Suprapubic skin (tissue), 3 donors: ENCODE data around the gene UBE2B.

ENCODE experiments used
- CTCF ChIP-seq, 2 donors: fragments of 200-600 bp in 1 of 2; fragments of 450-650 bp in 1 of 2; sonication (generic) in 1 of 2; IDR thresholded peaks; one replicate each; pipeline ENCODE4 v1.5.1; 2016 to 2019; ENCODE audit warnings: antibody characterized with exemption in 2 of 2, mild to moderate bottlenecking in 1 of 2, moderate library complexity in 1 of 2
- EP300 ChIP-seq: sonication (generic); formaldehyde crosslinking; IDR thresholded peaks from one replicate; pipeline ENCODE4 v1.6.1; 2017; ENCODE audit warnings: antibody characterized with exemption
- POLR2A ChIP-seq, 2 donors: fragments of 450-650 bp; IDR thresholded peaks; one replicate each; pipeline ENCODE4 v1.6.1; 2017; ENCODE audit warnings: antibody characterized with exemption in 2 of 2, mild to moderate bottlenecking in 2 of 2, moderate library complexity in 2 of 2

- TF ChIP-seq CTCF (IDR thresholded peaks at IDR 0.05) = no peak
- no peak for TF ChIP-seq POLR2A (IDR thresholded peaks at IDR 0.05)
- no peak for TF ChIP-seq EP300
These were observed 9.0 kb downstream of the UBE2B start for GRCh38 chr5:134380346-134380745.
